Endothelial cell of umbilical vein (primary cell): Measurements from ENCODE around the gene HHATL. TPM values are rescaled to one million over a fixed set of nuclear protein-coding genes. Genes with fewer than 3 reads are reported as not detected.

Experiments used
- BruUV-seq: library from RNA; stranded (reverse); fragments of 400-500 nt; replicated peaks from 2 replicates; lab custom pipeline; 2021; lab: Mats Ljungman, UMichigan
- CTCF ChIA-PET: fragments of 300-600, 350-600 bp; sonication (Branson Sonifier 250); formaldehyde crosslinking; loops from one replicate; lab custom pipeline; 2021; ENCODE audit warnings: antibody characterized with exemption, inconsistent platforms; lab: Charles Lee
- POLR2A ChIA-PET: fragments of 300-600, 350-600 bp; sonication (Branson Sonifier 250); formaldehyde crosslinking; loops from one replicate; lab custom pipeline; 2021; ENCODE audit warnings: antibody characterized with exemption, inconsistent platforms; lab: Charles Lee
- DNase-seq: peaks from one replicate; pipeline ENCODE4 v3.0.0-alpha.2; 2011; ENCODE audit warnings: low read depth, low spot score
- FAIRE-seq: peaks from 2 replicates; lab custom pipeline; 2011; peaks lifted over from hg19 to GRCh38; lab: Jason Lieb, UNC
- H2AFZ ChIP-seq: 2 replicates; pipeline ENCODE4 v1.6.0; 2012; ENCODE audit warnings: low read depth, low read length, control low read depth, inconsistent platforms
- H3K27ac ChIP-seq: 2 replicates; pipeline ENCODE4 v1.5.1; 2011; ENCODE audit warnings: low read depth, mild to moderate bottlenecking, control low read depth, low read length, moderate library complexity; ENCODE audit not compliant: insufficient read depth
- H3K27me3 ChIP-seq, 2 experiments: 2 replicates each; pipeline versions ENCODE4 v1.6.0 to v1.6.1; 2011; ENCODE audit warnings: low read length in 2 of 2, mixed read lengths in 1 of 2; ENCODE audit not compliant: control insufficient read depth in 2 of 2, insufficient read depth in 2 of 2
- H3K36me3 ChIP-seq, 2 experiments: 2 replicates in 1 of 2; 3 replicates in 1 of 2; pipeline ENCODE4 v1.5.1; 2011; ENCODE audit warnings: low read length in 2 of 2, mild to moderate bottlenecking in 1 of 2, moderate library complexity in 1 of 2; ENCODE audit not compliant: control insufficient read depth in 2 of 2, insufficient read depth in 2 of 2; ENCODE audit errors: extremely low read depth in 1 of 2
- H3K4me1 ChIP-seq: 3 replicates; pipeline ENCODE4 v1.5.1; 2011; ENCODE audit warnings: mild to moderate bottlenecking, low read length; ENCODE audit not compliant: control insufficient read depth, insufficient read depth; ENCODE audit errors: extremely low read depth
- H3K4me2 ChIP-seq: 2 replicates; pipeline ENCODE4 v1.6.1; 2011; ENCODE audit warnings: low read length, control low read depth, mixed read lengths; ENCODE audit not compliant: insufficient read depth
- H3K4me3 ChIP-seq, 3 experiments: fragments of 200-600 bp in 1 of 3; sonication (generic), shearing (Covaris generic) in 1 of 3; replicated peaks in 1 of 3; 2 replicates each; pipeline ENCODE4 v1.5.1; 2011 to 2016; ENCODE audit warnings: control low read depth in 3 of 3, low read length in 3 of 3, mild to moderate bottlenecking in 2 of 3, inconsistent platforms in 1 of 3, low read depth in 1 of 3, moderate library complexity in 1 of 3; ENCODE audit not compliant: insufficient read depth in 1 of 3
- H3K79me2 ChIP-seq: 2 replicates; pipeline ENCODE4 v1.6.0; 2012; ENCODE audit warnings: low read length, inconsistent platforms; ENCODE audit not compliant: control insufficient read depth, insufficient read depth
- H3K9ac ChIP-seq: replicated peaks from 2 replicates; pipeline ENCODE3; 2011; ENCODE audit warnings: low read length, control low read depth; ENCODE audit not compliant: insufficient read depth; ENCODE audit errors: extremely low read depth
- H3K9me1 ChIP-seq: replicated peaks from 3 replicates; pipeline ENCODE4 v1.6.0; 2011; ENCODE audit warnings: mild to moderate bottlenecking, low read length; ENCODE audit not compliant: control insufficient read depth, insufficient read depth; ENCODE audit errors: extremely low read depth
- H3K9me3 ChIP-seq: replicated peaks from 2 replicates; pipeline ENCODE4 v1.5.1; 2012; ENCODE audit warnings: low read length, inconsistent platforms; ENCODE audit not compliant: control insufficient read depth, insufficient read depth
- H4K20me1 ChIP-seq: replicated peaks from 2 replicates; pipeline ENCODE3; 2011; ENCODE audit warnings: mild to moderate bottlenecking, low read length; ENCODE audit not compliant: control insufficient read depth, insufficient read depth; ENCODE audit errors: extremely low read depth
- CTCF ChIP-seq, 2 donors: IDR thresholded peaks; 1 replicate in 1 of 2; 2 replicates in 1 of 2; pipeline ENCODE4 v1.5.1; 2011; ENCODE audit warnings: low read length in 2 of 2, mild to moderate bottlenecking in 2 of 2, moderate library complexity in 2 of 2, control low read depth in 1 of 2, inconsistent platforms in 1 of 2, low read depth in 1 of 2; ENCODE audit not compliant: insufficient read depth in 1 of 2; ENCODE audit errors: extremely low read depth in 1 of 2
- EZH2 ChIP-seq: IDR thresholded peaks from 2 replicates; pipeline ENCODE4 v1.6.1; 2012; ENCODE audit warnings: borderline replicate concordance, low read depth, mild to moderate bottlenecking, moderate library complexity, low read length, inconsistent platforms; ENCODE audit not compliant: severe bottlenecking
- FOS ChIP-seq: IDR thresholded peaks from 2 replicates; pipeline ENCODE4 v1.6.1; 2011; ENCODE audit warnings: mild to moderate bottlenecking, low read length, moderate library complexity, borderline replicate concordance; ENCODE audit not compliant: insufficient read depth
- GATA2 ChIP-seq: IDR thresholded peaks from 2 replicates; pipeline ENCODE4 v1.7.0; 2011; ENCODE audit warnings: low read depth, mild to moderate bottlenecking, moderate library complexity, mixed read lengths, low read length; ENCODE audit not compliant: insufficient read length, insufficient read depth
- JUN ChIP-seq: IDR thresholded peaks from 2 replicates; pipeline ENCODE4 v1.6.1; 2011; ENCODE audit warnings: borderline replicate concordance, low read depth; ENCODE audit not compliant: insufficient read length, insufficient read depth
- MAX ChIP-seq: IDR thresholded peaks from 2 replicates; pipeline ENCODE4 v1.6.1; 2011; ENCODE audit not compliant: insufficient read depth, insufficient read length
- MYC ChIP-seq: IDR thresholded peaks from one replicate; pipeline ENCODE4 v1.6.1; 2011; ENCODE audit warnings: mild to moderate bottlenecking, low read depth, low read length
- POLR2A ChIP-seq: IDR thresholded peaks from 2 replicates; pipeline ENCODE4 v1.6.1; 2012; ENCODE audit warnings: low read depth, mild to moderate bottlenecking, control low read depth, low read length
- POLR2AphosphoS5 ChIP-seq: IDR thresholded peaks from 2 replicates; pipeline ENCODE4 v1.6.1; 2012; ENCODE audit warnings: low read depth, mild to moderate bottlenecking, control low read depth, low read length, moderate library complexity; ENCODE audit not compliant: insufficient read depth
- dilution Hi-C: fragments of 300-500 bp; cut with MboI; formaldehyde crosslinking; loops from one replicate; pipeline ENCODE4 v1.15.0; 2019; ENCODE audit warnings: low sequenced_read_pairs; ENCODE audit not compliant: extremely low pct_ligation_motif_present
- intact Hi-C: fragments of 100-400 bp; cut with micrococcal nuclease; formaldehyde crosslinking; loops from one replicate; pipeline ENCODE4 v1.10.0; 2022
- polyA plus RNA-seq, 4 experiments: library from polyadenylated mRNA; depleted of rRNA in 3 of 4; stranded (reverse) in 3 of 4; unstranded in 1 of 4; fragments of >200 nt; gene quantifications; 2 replicates each; pipeline versions ENCODE4 v1.2.1 to v1.2.3, GENCODE V29; 2011 to 2012; ENCODE audit warnings: missing spikeins in 1 of 4
- total RNA-seq: library from RNA; stranded (reverse); gene quantifications from 2 replicates; pipeline ENCODE4 v1.2.3, GENCODE V29; 2021

HHATL gene
- total and polyA plus RNA-seq, 2 donors (not counting 3 experiments of a cell fraction or from before 2014, with no cell fraction given) = not detected

- Histone ChIP-seq H3K9me1 (no peaks in the 10 kb centered on the region), H3K27me3 (no peaks in the 10 kb centered on the region), H4K20me1 (no peaks in the 10 kb centered on the region), H3K4me3 (no peak overlapping the region), H3K36me3 (peaks cover 0 to 10% of the 10 kb centered on the region in 2 experiments), H3K27ac (no peak overlapping the region), H3K9ac (no peak overlapping the region), H3K4me2 (no peak overlapping the region), H3K79me2 (peaks cover 22% of the 10 kb centered on the region), H2AFZ (no peak overlapping the region), H3K9me3 (no peaks in the 10 kb centered on the region), H3K4me1 (peaks cover 20% of the 10 kb centered on the region)
- ChIA-PET CTCF (interaction anchor here (1.0 kb wide), 1 partner anchor 11 kb away, joined by 4 read pairs; no protein-coding TSS in a partner anchor), POLR2A (no interaction called here)
- BruUV-seq = no TSS peak
- intact Hi-C loops = no loop called here
- dilution Hi-C loops = no loop called here
- DNase-seq (no peak), FAIRE-seq (no peak)
- TF ChIP-seq POLR2A (no peak), GATA2 (no peak), JUN (no peak), MAX (no peak), EZH2 (no peak), POLR2AphosphoS5 (no peak)
Observed at GRCh38 chr3:42658091-42658770, 44.4 kb downstream of the HHATL start.

GRCh38 chr3:42657675-42658074, 44.9 kb downstream of the HHATL start:
- H4K20me1 ChIP-seq = no peaks in the 10 kb centered on the region
- FAIRE-seq = no peak
- CTCF ChIA-PET = interaction anchor here (1.0 kb wide), 1 partner anchor 12 kb away, joined by 4 read pairs; no protein-coding TSS in a partner anchor

More at GRCh38 chr3:42657675-42658074, 44.9 kb downstream of the HHATL start:
- H3K36me3 ChIP-seq = peaks cover 0 to 8% of the 10 kb centered on the region in 2 experiments
- H3K9me1 ChIP-seq = no peaks in the 10 kb centered on the region
- TF ChIP-seq MYC (no peak), CTCF (IDR thresholded peaks at IDR 0.05; ENCODE audit: extremely low read depth in 1 of 2, insufficient read depth in 1 of 2, low read depth in 1 of 2, low read length in 2 of 2) (no peak), FOS (no peak), POLR2AphosphoS5 (no peak), EZH2 (no peak), GATA2 (no peak)
- H3K27ac ChIP-seq = no peak overlapping the region
- H3K4me3 ChIP-seq = no peak overlapping the region
- BruUV-seq = no TSS peak
- H3K27me3 ChIP-seq = no peaks in the 10 kb centered on the region
- peaks cover 25% of the 10 kb centered on the region for H3K79me2 ChIP-seq
- H3K9ac ChIP-seq = no peak overlapping the region
- dilution Hi-C loops (no loop called here), intact Hi-C loops (no loop called here)
- no peaks in the 10 kb centered on the region for H3K9me3 ChIP-seq
- POLR2A ChIA-PET = no interaction called here
- no peak for DNase-seq
- H3K4me2 ChIP-seq = no peak overlapping the region
- H2AFZ ChIP-seq = no peak overlapping the region
- H3K4me1 ChIP-seq = peaks cover 25% of the 10 kb centered on the region
